ENCODE data around the gene BPIFB6.

- TF ChIP-seq CTCF (IDR thresholded peaks at IDR 0.05) (no peak), SIN3A (IDR thresholded peaks at IDR 0.05; ENCODE audit: borderline replicate concordance, low read depth, low read length) (no peak)
Observed at GRCh38 chr20:33062825-33063149, 31.3 kb downstream of the BPIFB6 start.

Data from SK-N-SH (cell line).